ENCODE measurements around the gene GRIFIN. TPM values are rescaled to one million over a fixed set of nuclear protein-coding genes. Genes with fewer than 3 reads are reported as not detected.

The GRIFIN gene
- total RNA-seq, 1 donor from 2014 or later, result not detected

- intact Hi-C loops (cut with micrococcal nuclease), result no loop called here
These were observed 25.9 kb upstream of the GRIFIN start for GRCh38 chr7:2501947-2502646.

GRCh38 chr7:2500701-2501100 lies 24.5 kb upstream of the GRIFIN start:
- intact Hi-C loops (cut with micrococcal nuclease), result no loop called here

DNA sequence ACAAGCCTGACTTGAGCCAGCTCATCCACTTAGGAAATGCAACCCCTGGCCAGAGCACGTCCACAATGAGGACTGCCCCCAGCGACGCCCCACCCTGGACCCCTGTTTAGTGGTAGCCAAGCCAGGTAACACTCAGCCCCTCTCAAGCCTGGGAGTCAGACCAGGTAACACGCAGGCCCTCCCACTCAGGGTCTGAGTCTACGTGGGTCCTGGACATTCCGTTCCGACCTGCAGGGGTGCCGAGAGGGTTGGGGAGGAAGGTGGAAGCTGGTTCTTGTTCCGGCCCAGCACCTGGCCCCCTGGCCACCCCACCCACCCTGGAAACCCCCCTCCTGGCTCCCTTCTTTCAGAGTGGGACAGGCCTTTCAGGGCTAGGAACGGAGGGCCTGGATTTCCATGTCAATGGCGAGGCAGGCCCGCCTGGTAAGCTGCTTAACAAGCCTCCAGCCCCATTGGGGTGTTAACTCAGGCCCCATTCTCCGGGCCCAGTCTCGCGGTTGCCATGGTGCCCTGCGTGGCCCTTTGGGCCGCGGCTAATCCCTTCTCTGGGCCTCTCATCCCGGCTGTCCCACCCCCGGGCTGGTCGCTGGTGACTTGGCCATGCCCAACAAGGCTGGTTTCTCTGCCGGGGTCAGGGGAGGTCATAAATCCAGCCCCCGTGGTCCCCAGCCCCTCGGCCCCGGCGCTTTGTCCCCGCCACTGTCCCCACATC lies 23.7 kb upstream of the GRIFIN start:
- intact Hi-C loops (cut with micrococcal nuclease), result no loop called here

GRCh38 chr7:2499181-2499580 lies 23.0 kb upstream of the GRIFIN start:
- intact Hi-C loops (cut with micrococcal nuclease), result no loop called here

DNA sequence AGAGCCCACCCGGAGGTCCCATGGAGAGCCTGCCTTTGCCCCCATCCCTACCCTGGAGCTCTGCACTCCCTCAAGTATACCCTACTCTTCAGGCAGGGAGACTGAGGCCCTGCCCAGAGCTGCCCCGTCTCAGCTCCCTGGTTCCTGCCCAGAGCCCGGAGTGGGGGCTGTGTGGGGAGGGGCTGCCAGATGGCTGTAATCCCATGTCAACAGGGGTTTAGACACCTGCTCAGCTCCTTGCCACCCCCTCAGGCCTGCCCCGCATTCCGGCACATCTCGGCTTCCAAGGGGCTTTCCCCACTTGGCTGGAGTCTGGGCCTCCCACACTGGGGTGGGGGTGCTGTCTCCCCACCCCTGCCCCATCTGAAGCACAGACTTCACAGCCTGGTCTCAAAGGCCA lies 22.5 kb upstream of the GRIFIN start:
- intact Hi-C loops (cut with micrococcal nuclease), result no loop called here

- intact Hi-C loops (cut with micrococcal nuclease), result no loop called here
These were observed 21.5 kb upstream of the GRIFIN start for GRCh38 chr7:2497500-2498336.

DNA sequence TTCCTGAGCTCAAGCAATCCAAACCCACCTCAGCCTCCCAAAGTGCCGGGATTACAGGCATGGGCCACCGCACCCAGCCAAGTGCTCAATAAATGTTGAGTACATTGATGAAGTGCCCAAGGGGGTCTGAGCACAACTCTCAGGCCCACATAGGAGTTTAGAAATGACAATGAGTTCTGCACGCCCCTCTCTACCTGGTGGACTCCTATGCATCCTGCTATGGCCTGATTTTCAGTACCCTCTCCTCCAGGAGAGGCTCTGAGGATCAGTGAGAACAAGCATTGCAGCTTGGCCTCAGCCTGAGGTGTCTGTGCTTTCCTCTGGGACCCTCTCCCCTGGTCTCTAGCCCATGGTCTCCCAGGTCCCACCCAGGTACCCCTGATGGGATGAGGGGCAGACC lies 20.9 kb upstream of the GRIFIN start:
- intact Hi-C loops (cut with micrococcal nuclease), result no loop called here

- intact Hi-C loops (cut with micrococcal nuclease), result no loop called here
These were observed 20.2 kb upstream of the GRIFIN start for GRCh38 chr7:2496375-2496774.

DNA sequence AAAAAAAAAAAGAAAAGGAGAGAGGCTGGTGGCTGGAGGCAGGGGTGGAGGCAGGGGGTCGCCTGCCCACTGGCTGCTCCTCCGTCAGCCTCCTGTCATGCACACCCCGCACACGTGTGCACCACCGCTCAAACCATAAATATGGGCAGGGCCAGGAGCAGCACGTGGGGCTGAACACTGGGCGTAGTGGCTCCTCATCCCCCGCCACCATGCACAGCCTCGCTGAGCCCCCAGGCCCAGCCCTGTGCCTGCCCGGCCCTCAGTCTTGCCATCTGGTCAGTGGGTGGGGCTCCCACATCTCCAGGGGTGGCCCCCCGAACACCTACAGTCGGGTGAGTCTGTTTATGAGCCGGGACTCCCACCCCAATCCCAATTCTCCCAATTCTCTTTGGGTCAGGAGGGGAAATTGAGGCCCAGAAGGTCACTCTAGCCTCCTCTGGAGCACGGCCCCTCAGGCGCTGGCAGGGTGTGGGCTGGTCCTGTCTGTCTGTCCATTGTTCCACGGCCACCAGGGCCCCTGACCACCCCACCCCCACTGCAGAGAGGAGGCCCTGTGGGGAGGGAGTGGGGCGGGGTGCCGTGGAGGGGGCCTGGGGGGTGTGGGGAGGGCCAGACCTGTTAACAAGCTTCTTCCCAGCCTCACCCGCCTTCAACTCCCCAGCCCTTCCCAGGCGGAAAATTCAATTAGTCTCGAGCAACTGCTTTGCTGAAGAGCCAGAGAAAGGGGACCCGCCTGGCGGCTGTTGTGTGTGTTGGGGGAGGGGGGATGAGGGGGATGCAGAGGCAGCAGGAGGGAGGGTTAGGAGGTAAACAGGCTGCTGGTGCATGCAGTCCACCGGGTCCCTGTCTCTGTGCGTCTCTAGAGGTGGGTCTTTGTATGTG lies 19.5 kb upstream of the GRIFIN start:
- intact Hi-C loops (cut with micrococcal nuclease), result no loop called here

- intact Hi-C loops (cut with micrococcal nuclease), result no loop called here
These were observed 18.3 kb upstream of the GRIFIN start for GRCh38 chr7:2494191-2495130.

DNA sequence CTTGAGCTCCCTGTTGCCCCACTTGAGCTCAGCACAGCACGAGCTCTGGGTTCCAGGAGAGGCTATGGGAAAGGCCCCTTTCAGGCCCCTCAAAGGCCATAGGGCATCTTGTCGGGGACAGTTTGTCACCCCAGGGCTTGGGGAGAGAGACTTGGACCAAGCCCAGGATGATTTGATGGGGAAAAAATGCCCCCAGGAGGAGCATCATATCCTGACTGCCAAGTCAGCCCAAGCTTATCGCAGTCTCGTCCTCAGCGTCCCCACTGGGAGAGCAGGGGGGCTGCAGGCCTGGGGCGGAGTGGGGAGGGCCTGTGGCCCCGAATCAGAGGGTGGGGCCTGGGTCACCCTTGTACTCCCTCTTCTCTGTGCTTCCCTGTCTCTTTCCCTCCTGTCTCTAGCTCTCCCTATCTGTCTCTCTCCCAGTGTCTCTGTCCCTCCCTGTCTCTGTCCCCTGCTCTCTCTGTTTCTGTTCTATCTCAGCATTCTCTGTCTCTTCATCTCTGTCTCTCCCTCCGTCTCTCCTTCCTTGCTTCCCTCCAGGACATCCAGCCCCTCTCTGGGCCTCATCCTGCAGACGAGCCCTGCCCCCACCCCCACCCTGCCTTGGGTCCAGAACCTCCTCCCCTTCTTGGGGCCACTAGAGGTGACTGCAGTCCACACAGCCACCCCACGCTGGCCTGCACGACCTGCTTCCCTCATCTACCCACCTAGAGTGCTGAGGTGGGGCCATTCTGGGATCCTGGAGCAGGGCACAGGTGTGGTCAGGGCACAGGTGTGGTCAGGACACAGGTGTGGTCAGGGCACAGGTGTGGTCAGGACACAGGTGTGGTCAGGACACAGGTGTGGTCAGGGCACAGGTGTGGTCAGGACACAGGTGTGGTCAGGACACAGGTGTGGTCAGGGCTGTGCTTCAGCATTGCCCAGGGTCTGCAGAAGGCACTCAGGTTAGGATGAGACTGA lies 17.3 kb upstream of the GRIFIN start:
- intact Hi-C loops (cut with micrococcal nuclease), result no loop called here

- intact Hi-C loops (cut with micrococcal nuclease), result no loop called here
These were observed 15.8 kb upstream of the GRIFIN start for GRCh38 chr7:2492038-2492437.

DNA sequence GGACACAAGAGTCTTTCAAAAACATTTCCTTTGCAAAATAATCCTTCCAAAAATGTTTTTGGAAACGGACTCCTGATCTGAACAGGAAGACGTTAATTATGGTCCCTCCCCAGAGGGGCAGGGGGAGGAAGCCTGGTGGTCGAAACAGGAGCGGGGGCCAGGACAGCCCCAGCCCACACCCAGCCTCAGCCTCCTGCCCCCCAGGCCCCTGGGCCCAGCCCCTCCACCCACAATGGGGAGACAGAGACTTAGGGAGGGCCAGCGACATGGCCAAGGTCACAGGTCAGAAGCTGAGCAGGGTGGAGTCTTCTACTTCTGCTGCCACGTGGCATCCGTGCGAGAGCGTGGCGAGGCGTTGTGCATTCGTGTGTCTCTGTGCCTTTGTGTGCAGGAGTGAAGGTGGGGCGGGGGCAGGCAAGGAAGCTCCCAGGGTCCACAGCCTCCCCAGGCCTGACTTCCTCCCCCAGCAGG lies 14.0 kb upstream of the GRIFIN start:
- intact Hi-C loops (cut with micrococcal nuclease), result no loop called here

DNA sequence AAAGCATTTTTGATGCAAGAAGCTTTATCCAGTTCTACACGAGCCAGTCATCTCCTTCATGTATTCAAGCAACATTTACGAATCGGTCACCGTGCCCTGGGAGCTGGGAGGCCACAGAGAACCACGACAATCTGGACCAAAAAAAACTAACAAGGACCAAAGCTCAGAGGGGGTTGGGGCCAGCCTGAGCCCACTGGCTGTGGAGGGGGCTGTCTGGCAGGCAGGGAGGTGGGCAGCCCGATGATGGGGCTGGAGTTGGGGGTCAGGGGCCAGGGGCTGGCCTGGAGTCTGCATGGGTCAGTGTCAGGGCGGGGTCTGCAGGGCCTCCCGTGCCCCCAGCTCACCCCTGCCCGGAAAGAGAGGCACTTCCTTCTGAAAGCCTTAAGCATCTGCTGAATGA lies 12.5 kb upstream of the GRIFIN start:
- intact Hi-C loops (cut with micrococcal nuclease), result no loop called here

DNA sequence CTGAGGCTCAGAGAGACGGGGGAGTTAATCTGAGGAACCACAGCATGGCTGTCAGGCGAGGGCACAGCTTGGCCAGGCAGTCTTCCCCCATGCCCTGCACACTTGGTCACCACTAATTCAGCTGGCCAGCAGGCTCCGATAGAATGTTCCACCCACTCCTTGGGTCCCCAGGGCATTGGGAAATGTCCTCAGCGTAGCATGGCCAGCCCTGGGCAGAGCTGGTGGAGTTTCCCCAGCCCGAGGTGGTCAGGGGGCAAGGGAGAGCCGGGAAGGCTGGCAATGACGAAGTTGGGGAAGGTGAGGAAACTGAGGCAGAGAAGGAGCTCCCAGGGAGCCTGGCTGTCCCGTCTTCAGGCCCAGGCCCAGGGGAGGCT lies 12.1 kb upstream of the GRIFIN start:
- intact Hi-C loops (cut with micrococcal nuclease), result no loop called here

DNA sequence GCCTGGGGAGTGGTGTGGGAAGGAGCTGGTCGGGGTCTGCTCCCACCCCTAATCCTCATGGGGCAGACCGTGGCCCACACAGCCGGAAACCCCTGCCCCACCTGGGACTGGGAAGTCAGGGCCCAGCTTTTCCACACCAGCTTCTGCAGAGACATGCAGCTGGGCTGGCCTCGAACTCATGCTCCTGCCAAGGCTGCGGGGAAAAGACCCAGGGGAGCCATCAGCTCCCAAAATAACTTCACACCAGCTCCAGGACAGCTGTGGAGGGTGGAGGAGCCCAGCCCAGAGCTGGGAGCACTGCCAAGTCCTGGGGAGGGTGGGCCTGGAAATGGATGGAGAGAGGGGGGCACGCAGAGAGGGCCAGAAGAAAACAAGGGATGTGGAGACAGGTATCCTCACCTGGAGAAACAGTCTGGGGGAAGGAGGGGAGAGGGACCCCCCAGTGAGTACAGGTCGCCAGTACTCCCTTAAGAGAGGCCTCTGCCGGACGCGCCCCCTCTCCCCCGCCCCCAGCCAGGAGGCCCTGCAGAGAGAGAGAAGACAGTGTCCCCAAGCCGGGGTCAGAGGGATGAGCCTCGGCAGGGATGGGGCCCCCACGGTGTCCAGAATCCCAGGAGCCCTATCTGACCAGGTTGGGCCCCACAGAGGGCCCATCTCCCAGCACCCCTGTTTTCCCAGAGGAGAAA lies 11.5 kb upstream of the GRIFIN start:
- intact Hi-C loops (cut with micrococcal nuclease), result no loop called here

GRCh38 chr7:2484868-2485267 lies 8.7 kb upstream of the GRIFIN start:
- intact Hi-C loops (cut with micrococcal nuclease), result no loop called here

DNA sequence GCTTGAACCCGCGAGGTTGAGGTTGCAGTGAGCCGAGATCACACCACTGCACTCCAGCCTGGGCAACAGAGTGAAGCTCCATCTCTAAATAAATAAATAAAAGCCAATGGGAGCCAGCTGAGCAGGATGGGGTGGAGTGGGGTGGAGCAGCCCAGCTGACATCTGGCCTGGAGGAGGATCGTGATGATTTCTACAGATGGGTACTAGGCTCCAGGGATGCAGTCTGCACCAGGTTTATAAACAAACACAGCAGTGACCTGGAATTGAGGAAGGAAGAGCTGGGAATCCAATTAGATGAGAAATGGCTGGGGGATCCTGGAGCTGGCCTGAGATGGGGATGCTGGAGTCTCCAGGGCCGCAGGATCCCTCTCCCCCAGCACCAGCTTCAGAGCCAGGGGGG lies 7.3 kb upstream of the GRIFIN start:
- intact Hi-C loops (cut with micrococcal nuclease), result loop anchor here (2.0 kb wide), 1 partner anchor 197 kb away; no protein-coding TSS in a partner anchor

Data from T-helper 1 cell treated with Interleukin-12 subunit alpha and Interleukin-12 subunit beta and Interleukin-4 antibody, amounts not matched to agents 30 ng/mL and 1 ng/mL, for 36 hours (primary cell).